GM23338 (cell line): ENCODE results near the gene FBXL5. TPM values are rescaled to one million over a fixed set of nuclear protein-coding genes. Genes with fewer than 3 reads are reported as not detected.

Experiments used
- ATAC-seq: fragments of 200-7000 bp; cut with Tn5 transposase; 3 replicates; pipeline ENCODE4 v1.9.1; 2020
- DNase-seq: peaks from one replicate; pipeline ENCODE4 v3.0.0-alpha.2; 2015; ENCODE audit warnings: low spot score
- H2AFZ ChIP-seq: fragments of 200-600 bp; sonication (generic); 2 replicates; pipeline ENCODE4 v1.8.0; 2016; ENCODE audit warnings: antibody characterized with exemption, mild to moderate bottlenecking, moderate library complexity
- H3F3A ChIP-seq: fragments of 200-600 bp; sonication (generic); replicated peaks from 2 replicates; pipeline ENCODE4 v1.8.0; 2017; ENCODE audit warnings: antibody characterized with exemption, mixed run types, low read depth
- H3K27ac ChIP-seq: fragments of 200-600 bp; sonication (generic); 2 replicates; pipeline ENCODE4 v1.6.1; 2016; ENCODE audit warnings: low read depth
- H3K27me3 ChIP-seq: fragments of 200-600 bp; sonication (generic); 2 replicates; pipeline ENCODE4 v1.8.0; 2016; ENCODE audit warnings: mild to moderate bottlenecking, mixed run types, moderate library complexity; ENCODE audit not compliant: insufficient read depth
- H3K36me3 ChIP-seq: fragments of 200-600 bp; sonication (generic); 2 replicates; pipeline ENCODE4 v1.8.0; 2016; ENCODE audit warnings: mild to moderate bottlenecking; ENCODE audit not compliant: insufficient read depth
- H3K4me1 ChIP-seq: fragments of 200-600 bp; sonication (generic); 2 replicates; pipeline ENCODE4 v1.8.0; 2016; ENCODE audit warnings: mild to moderate bottlenecking, moderate library complexity; ENCODE audit not compliant: insufficient read depth
- H3K4me2 ChIP-seq: fragments of 200-600 bp; sonication (generic); 2 replicates; pipeline ENCODE4 v1.7.1; 2017; ENCODE audit warnings: mixed run types
- H3K4me3 ChIP-seq: fragments of 200-600 bp; sonication (generic); 2 replicates; pipeline ENCODE4 v1.6.1; 2016; ENCODE audit warnings: mixed run types
- H3K79me2 ChIP-seq: fragments of 200-600 bp; sonication (generic); replicated peaks from 2 replicates; pipeline ENCODE4 v1.8.0; 2017; ENCODE audit warnings: mild to moderate bottlenecking; ENCODE audit not compliant: insufficient read depth
- H3K9me2 ChIP-seq: fragments of 200-600 bp; sonication (generic); 2 replicates; pipeline ENCODE4 v1.8.0; 2017; ENCODE audit not compliant: insufficient read depth
- H4K20me1 ChIP-seq: fragments of 200-600 bp; sonication (generic); replicated peaks from 2 replicates; pipeline ENCODE4 v1.8.0; 2017; ENCODE audit warnings: mild to moderate bottlenecking; ENCODE audit not compliant: insufficient read depth
- H3K27ac Mint-ChIP-seq: 2 replicates; pipeline ENCODE4 v1.8.0; 2020; ENCODE audit warnings: inconsistent platforms, mild to moderate bottlenecking, moderate library complexity, mixed read lengths
- H3K27me3 Mint-ChIP-seq: 3 replicates; pipeline ENCODE4 v1.8.0; 2022; ENCODE audit warnings: low read depth, mild to moderate bottlenecking, moderate library complexity, mixed read lengths, inconsistent platforms; ENCODE audit not compliant: insufficient read depth, poor library complexity
- H3K36me3 Mint-ChIP-seq: 3 replicates; pipeline ENCODE4 v1.8.0; 2021; ENCODE audit warnings: low read depth, mild to moderate bottlenecking, inconsistent platforms, moderate library complexity, mixed read lengths
- H3K4me1 Mint-ChIP-seq: 3 replicates; pipeline ENCODE4 v1.8.0; 2020; ENCODE audit warnings: mild to moderate bottlenecking, inconsistent platforms, mixed read lengths
- H3K4me3 Mint-ChIP-seq: 3 replicates; pipeline ENCODE4 v1.8.0; 2021; ENCODE audit warnings: moderate library complexity, mild to moderate bottlenecking, inconsistent platforms, mixed read lengths
- H3K9me3 Mint-ChIP-seq: 3 replicates; pipeline ENCODE4 v1.8.0; 2020; ENCODE audit warnings: moderate library complexity, mild to moderate bottlenecking, inconsistent platforms, mixed read lengths
- CREB1 ChIP-seq: fragments of 250-450 bp; sonication (Bioruptor Pico); IDR thresholded peaks from 2 replicates; pipeline ENCODE4 v1.5.0; 2020; ENCODE audit warnings: low read depth, mild to moderate bottlenecking, moderate library complexity
- CTCF ChIP-seq, 2 experiments: fragments of 200-600 bp in 1 of 2; sonication (generic) in 1 of 2; conservative IDR thresholded peaks; 2 replicates each; pipeline versions ENCODE4 v1.5.1 to v1.6.1; 2016 to 2017; ENCODE audit warnings: antibody characterized with exemption in 2 of 2, low read depth in 2 of 2, mild to moderate bottlenecking in 2 of 2, moderate library complexity in 1 of 2
- EZH2phosphoT487 ChIP-seq: fragments of 200-600 bp; sonication (generic); IDR thresholded peaks from one replicate; pipeline ENCODE4 v1.8.1; 2018; ENCODE audit warnings: antibody characterized with exemption; ENCODE audit not compliant: unreplicated experiment
- NANOG ChIP-seq: IDR thresholded peaks from 2 replicates; pipeline ENCODE4 v1.6.1; 2016; ENCODE audit warnings: antibody characterized with exemption, borderline replicate concordance
- ZNF331 ChIP-seq: fragments of 250-450 bp; sonication (Bioruptor Pico); IDR thresholded peaks from 2 replicates; pipeline ENCODE4 v1.5.0; 2020; ENCODE audit warnings: low read depth, mild to moderate bottlenecking, moderate library complexity
- ZNF462 ChIP-seq: fragments of 250-450 bp; sonication (Bioruptor Pico); IDR thresholded peaks from 2 replicates; pipeline ENCODE4 v1.5.0; 2020; ENCODE audit warnings: mild to moderate bottlenecking, moderate library complexity
- polyA plus RNA-seq: library from polyadenylated mRNA; unstranded; fragments of >200 nt; fragmentation: Nextera tagmentation; extraction: Ambion mirVana; gene quantifications from 2 replicates; pipeline ENCODE4 v1.2.1, GENCODE V29; 2016
- total RNA-seq: library from RNA; depleted of rRNA; stranded (reverse); fragments of >200 nt; shearing (Covaris generic); gene quantifications from 2 replicates; pipeline ENCODE4 v1.2.3, GENCODE V29; 2014
- TF ChIP-seq, protein P1 (sequence below): IDR thresholded peaks from one replicate; pipeline ENCODE4 v1.6.1; 2018; ENCODE audit warnings: antibody characterized with exemption; ENCODE audit not compliant: unreplicated experiment

The FBXL5 gene
- total and polyA plus RNA-seq, 2 experiments from 2014 or later: 55.7 to 81.9 TPM

GRCh38 chr4:15674926-15675325 is 19.8 kb upstream of the FBXL5 start:
- H3K27me3 Mint-ChIP-seq: no peaks in the 10 kb centered on the region
- Histone ChIP-seq H3K79me2 (peaks cover 92% of the 10 kb centered on the region), H3K27ac (no peak overlapping the region), H2AFZ (no peak overlapping the region), H4K20me1 (peaks cover 13% of the 10 kb centered on the region), H3K4me3 (no peak overlapping the region), H3K4me2 (no peak overlapping the region), H3K27me3 (no peaks in the 10 kb centered on the region), H3K9me2 (no peaks in the 10 kb centered on the region), H3K4me1 (peaks cover 28% of the 10 kb centered on the region), H3F3A (no peaks in the 10 kb centered on the region), H3K36me3 (no peaks in the 10 kb centered on the region)
- H3K4me1 Mint-ChIP-seq: peaks cover 23% of the 10 kb centered on the region
- DNase-seq: no peak
- peaks cover 19% of the 10 kb centered on the region for H3K36me3 Mint-ChIP-seq
- H3K9me3 Mint-ChIP-seq: no peaks in the 10 kb centered on the region; the same call in 2 of the 3 replicates
- no peak overlapping the region for H3K4me3 Mint-ChIP-seq
- H3K27ac Mint-ChIP-seq: no peak overlapping the region; the same call in 1 of the 2 replicates
- TF ChIP-seq EZH2phosphoT487: no peak
- no peak for TF ChIP-seq CREB1
- ATAC-seq: no peak

- H3K4me2 ChIP-seq: no peak overlapping the region
- ATAC-seq: no peak
- no peaks in the 10 kb centered on the region for H3F3A ChIP-seq
- H3K4me1 ChIP-seq: peaks cover 24% of the 10 kb centered on the region
- H3K4me1 Mint-ChIP-seq: peaks cover 18% of the 10 kb centered on the region
- TF ChIP-seq NANOG (no peak), ZNF462 (CRISPR knock-in tag) (no peak), CTCF (conservative IDR thresholded peaks at IDR 0.05; ENCODE audit: low read depth in 2 of 2) (no peak), ZNF331 (CRISPR knock-in tag) (no peak)
- TF ChIP-seq, protein P1, sequence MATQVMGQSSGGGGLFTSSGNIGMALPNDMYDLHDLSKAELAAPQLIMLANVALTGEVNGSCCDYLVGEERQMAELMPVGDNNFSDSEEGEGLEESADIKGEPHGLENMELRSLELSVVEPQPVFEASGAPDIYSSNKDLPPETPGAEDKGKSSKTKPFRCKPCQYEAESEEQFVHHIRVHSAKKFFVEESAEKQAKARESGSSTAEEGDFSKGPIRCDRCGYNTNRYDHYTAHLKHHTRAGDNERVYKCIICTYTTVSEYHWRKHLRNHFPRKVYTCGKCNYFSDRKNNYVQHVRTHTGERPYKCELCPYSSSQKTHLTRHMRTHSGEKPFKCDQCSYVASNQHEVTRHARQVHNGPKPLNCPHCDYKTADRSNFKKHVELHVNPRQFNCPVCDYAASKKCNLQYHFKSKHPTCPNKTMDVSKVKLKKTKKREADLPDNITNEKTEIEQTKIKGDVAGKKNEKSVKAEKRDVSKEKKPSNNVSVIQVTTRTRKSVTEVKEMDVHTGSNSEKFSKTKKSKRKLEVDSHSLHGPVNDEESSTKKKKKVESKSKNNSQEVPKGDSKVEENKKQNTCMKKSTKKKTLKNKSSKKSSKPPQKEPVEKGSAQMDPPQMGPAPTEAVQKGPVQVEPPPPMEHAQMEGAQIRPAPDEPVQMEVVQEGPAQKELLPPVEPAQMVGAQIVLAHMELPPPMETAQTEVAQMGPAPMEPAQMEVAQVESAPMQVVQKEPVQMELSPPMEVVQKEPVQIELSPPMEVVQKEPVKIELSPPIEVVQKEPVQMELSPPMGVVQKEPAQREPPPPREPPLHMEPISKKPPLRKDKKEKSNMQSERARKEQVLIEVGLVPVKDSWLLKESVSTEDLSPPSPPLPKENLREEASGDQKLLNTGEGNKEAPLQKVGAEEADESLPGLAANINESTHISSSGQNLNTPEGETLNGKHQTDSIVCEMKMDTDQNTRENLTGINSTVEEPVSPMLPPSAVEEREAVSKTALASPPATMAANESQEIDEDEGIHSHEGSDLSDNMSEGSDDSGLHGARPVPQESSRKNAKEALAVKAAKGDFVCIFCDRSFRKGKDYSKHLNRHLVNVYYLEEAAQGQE: no peak
- no peaks in the 10 kb centered on the region for H3K36me3 ChIP-seq
- H3K79me2 ChIP-seq: peaks cover 87% of the 10 kb centered on the region
- H3K9me2 ChIP-seq: no peaks in the 10 kb centered on the region
- no peaks in the 10 kb centered on the region for H3K27me3 ChIP-seq
- H3K27me3 Mint-ChIP-seq: no peaks in the 10 kb centered on the region
- no peak for DNase-seq
- no peak overlapping the region for H3K27ac Mint-ChIP-seq
- no peak overlapping the region for H3K4me3 ChIP-seq
- no peaks in the 10 kb centered on the region for H3K9me3 Mint-ChIP-seq
- peaks cover 13% of the 10 kb centered on the region for H4K20me1 ChIP-seq
- H3K27ac ChIP-seq: no peak overlapping the region
- no peak overlapping the region for H3K4me3 Mint-ChIP-seq
- H3K36me3 Mint-ChIP-seq: peaks cover 15% of the 10 kb centered on the region; the same call in 2 of the 3 replicates
- H2AFZ ChIP-seq: no peak overlapping the region
Measured at GRCh38 chr4:15674046-15674445, 18.9 kb upstream of the FBXL5 start.
